ENCODE measurements around the gene MKKS. TPM values are rescaled to one million over a fixed set of nuclear protein-coding genes. Genes with fewer than 3 reads are reported as not detected.

Gene MKKS
- total RNA-seq, 1 donor from 2014 or later = 15.7 TPM

GRCh38 chr20:10465135-10465534 is 31.1 kb upstream of the MKKS start:
- Histone ChIP-seq H3K4me3 (no peak overlapping the region), H3K36me3 (no peaks in the 10 kb centered on the region), H3K27ac (no peak overlapping the region), H3K4me1 (peaks cover 15% of the 10 kb centered on the region), H3K27me3 (no peaks in the 10 kb centered on the region), H3K9me3 (no peaks in the 10 kb centered on the region)
- intact Hi-C loops (cut with DNase I) = no loop called here
- DNase-seq = no peak
- TF ChIP-seq, protein P1, sequence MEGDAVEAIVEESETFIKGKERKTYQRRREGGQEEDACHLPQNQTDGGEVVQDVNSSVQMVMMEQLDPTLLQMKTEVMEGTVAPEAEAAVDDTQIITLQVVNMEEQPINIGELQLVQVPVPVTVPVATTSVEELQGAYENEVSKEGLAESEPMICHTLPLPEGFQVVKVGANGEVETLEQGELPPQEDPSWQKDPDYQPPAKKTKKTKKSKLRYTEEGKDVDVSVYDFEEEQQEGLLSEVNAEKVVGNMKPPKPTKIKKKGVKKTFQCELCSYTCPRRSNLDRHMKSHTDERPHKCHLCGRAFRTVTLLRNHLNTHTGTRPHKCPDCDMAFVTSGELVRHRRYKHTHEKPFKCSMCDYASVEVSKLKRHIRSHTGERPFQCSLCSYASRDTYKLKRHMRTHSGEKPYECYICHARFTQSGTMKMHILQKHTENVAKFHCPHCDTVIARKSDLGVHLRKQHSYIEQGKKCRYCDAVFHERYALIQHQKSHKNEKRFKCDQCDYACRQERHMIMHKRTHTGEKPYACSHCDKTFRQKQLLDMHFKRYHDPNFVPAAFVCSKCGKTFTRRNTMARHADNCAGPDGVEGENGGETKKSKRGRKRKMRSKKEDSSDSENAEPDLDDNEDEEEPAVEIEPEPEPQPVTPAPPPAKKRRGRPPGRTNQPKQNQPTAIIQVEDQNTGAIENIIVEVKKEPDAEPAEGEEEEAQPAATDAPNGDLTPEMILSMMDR (IDR thresholded peaks at IDR 0.05) = no peak
- no peak for ATAC-seq

GRCh38 chr20:10463622-10464021 is 29.6 kb upstream of the MKKS start:
- no peak for ATAC-seq

DNA sequence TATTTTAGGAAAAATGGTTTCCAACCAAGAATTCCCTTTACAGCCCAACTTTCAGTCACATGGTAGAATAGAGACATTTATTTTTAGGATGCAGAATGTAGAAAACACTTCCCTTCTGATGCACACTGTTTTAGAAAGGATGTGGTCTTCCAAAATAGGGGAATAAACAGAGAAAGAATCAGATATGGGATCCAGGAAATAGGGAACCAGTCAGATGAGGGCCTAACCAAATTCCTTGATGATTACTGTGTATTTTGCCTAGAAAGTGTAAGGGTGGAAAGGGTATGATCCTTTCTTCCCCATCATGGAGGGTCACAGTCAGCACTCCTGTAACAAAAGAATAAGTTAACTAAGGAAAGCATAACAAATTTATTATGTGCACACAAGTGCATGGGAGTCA is 28.5 kb upstream of the MKKS start:
- H3K36me3 ChIP-seq = no peaks in the 10 kb centered on the region
- ATAC-seq = no peak
- no peak for DNase-seq
- H3K9me3 ChIP-seq = no peaks in the 10 kb centered on the region
- H3K27me3 ChIP-seq = no peaks in the 10 kb centered on the region
- no peak overlapping the region for H3K4me3 ChIP-seq
- TF ChIP-seq, protein P1 (IDR thresholded peaks at IDR 0.05) = no peak
- H3K4me1 ChIP-seq = no peaks in the 10 kb centered on the region
- intact Hi-C loops (cut with DNase I) = no loop called here
- no peak overlapping the region for H3K27ac ChIP-seq

More at GRCh38 chr20:10463622-10464021, 29.6 kb upstream of the MKKS start:
- intact Hi-C loops (cut with DNase I) = no loop called here
- no peaks in the 10 kb centered on the region for H3K27me3 ChIP-seq
- TF ChIP-seq, protein P1 (IDR thresholded peaks at IDR 0.05) = no peak
- DNase-seq = no peak
- no peak overlapping the region for H3K27ac ChIP-seq
- no peaks in the 10 kb centered on the region for H3K36me3 ChIP-seq
- no peaks in the 10 kb centered on the region for H3K9me3 ChIP-seq
- H3K4me1 ChIP-seq = peaks cover 8% of the 10 kb centered on the region
- H3K4me3 ChIP-seq = no peak overlapping the region

- no peaks in the 10 kb centered on the region for H3K4me1 ChIP-seq
- ATAC-seq (no peak), DNase-seq (no peak)
- H3K4me3 ChIP-seq = no peak overlapping the region
- H3K9me3 ChIP-seq = no peaks in the 10 kb centered on the region
- no peak overlapping the region for H3K27ac ChIP-seq
- no peaks in the 10 kb centered on the region for H3K36me3 ChIP-seq
- intact Hi-C loops (cut with DNase I) = no loop called here
- TF ChIP-seq, protein P1 (IDR thresholded peaks at IDR 0.05) = no peak
- H3K27me3 ChIP-seq = no peaks in the 10 kb centered on the region
Observed at GRCh38 chr20:10461495-10461894, 27.5 kb upstream of the MKKS start.

DNA sequence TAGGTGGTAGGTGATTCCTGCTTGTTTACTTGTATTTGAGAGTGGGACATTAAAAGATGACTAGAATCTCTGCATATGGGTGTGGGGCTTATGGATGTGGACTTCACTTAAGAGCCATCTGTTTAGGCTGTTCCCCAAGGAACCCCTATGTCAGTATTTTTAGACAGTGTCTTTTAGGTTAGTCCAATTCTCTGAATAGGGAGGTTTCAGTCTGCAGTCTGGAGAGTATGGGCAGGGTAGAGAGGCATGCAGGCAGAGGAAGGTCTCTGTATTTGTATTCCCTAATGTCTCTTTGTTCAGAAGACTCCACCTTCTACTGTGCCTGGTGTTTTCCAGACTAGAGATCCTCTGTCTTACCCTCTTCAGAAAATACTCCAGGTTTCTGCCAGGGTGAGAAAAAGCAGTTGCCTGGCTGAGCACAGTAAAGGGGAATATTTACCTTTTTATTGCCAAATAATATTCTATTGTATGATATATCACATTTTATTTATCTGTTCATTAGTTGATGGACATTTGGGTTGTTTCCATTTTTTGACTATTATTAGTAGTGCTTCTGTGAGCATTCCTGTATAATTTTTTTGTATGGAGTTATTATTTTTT is 20.2 kb upstream of the MKKS start:
- Histone ChIP-seq H3K36me3 (no peaks in the 10 kb centered on the region), H3K27ac (no peak overlapping the region), H3K4me1 (no peaks in the 10 kb centered on the region), H3K9me3 (no peaks in the 10 kb centered on the region), H3K4me3 (no peak overlapping the region), H3K27me3 (no peaks in the 10 kb centered on the region)
- TF ChIP-seq, protein P1 (IDR thresholded peaks at IDR 0.05) = no peak
- ATAC-seq (no peak), DNase-seq (no peak)
- intact Hi-C loops (cut with DNase I) = no loop called here

GRCh38 chr20:10453241-10453640 is 19.2 kb upstream of the MKKS start:
- Histone ChIP-seq H3K9me3 (no peaks in the 10 kb centered on the region), H3K36me3 (no peaks in the 10 kb centered on the region), H3K27ac (no peak overlapping the region), H3K4me3 (no peak overlapping the region), H3K27me3 (no peaks in the 10 kb centered on the region), H3K4me1 (no peaks in the 10 kb centered on the region)
- DNase-seq (no peak), ATAC-seq (peak; percentile 76)
- intact Hi-C loops (cut with DNase I) = no loop called here
- TF ChIP-seq, protein P1 (IDR thresholded peaks at IDR 0.05) = no peak

Data from upper lobe of right lung (tissue), 1 donor.